ENCODE measurements around the gene NBEAL2. TPM values are rescaled to one million over a fixed set of nuclear protein-coding genes. Genes with fewer than 3 reads are reported as not detected.

The NBEAL2 gene
- total and polyA plus RNA-seq, 10 donors, result 44.0 to 271 (median 129) TPM

DNA sequence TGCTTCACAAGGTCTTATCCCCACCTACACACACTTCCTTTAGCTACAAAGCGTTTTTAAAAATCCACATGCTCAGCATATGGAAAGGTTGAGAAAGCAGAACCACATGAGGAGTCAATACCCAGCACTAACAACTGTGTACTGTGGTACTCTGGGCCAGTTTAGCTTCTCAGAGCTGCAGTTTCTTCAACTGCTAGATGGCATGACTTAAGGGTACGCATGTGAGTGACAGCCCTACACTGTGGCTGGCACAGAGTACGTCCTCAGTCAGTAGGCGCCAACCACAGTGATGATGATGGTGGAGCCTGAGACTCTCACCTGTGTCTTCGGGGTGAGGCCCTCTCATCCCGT, 20.3 kb upstream of the NBEAL2 start:
- Histone ChIP-seq H3K27ac (peak overlapping the region in 7 of 8 donors; percentile 36 to 82 (median 64)), H3K4me3 (no peak overlapping the region), H3K9me3 (no peaks in the 10 kb centered on the region), H3K4me1 (peaks cover 46 to 95% (median 78%) of the 10 kb centered on the region in 6 donors), H3K36me3 (peaks cover 0 to 10% (median 0%) of the 10 kb centered on the region in 6 donors), H3K27me3 (replicated peaks in 1 of 7) (no peaks in the 10 kb centered on the region)
- no peak for DNase-seq
- TF ChIP-seq POLR2A (IDR thresholded peaks at IDR 0.05) (no peak), CTCF (IDR thresholded peaks at IDR 0.05 in 8 of 11, conservative IDR thresholded peaks at IDR 0.05 in 3 of 11) (no peak), POLR2AphosphoS5 (IDR thresholded peaks at IDR 0.05) (no peak)
- 48 to 69% (median 64%) methylated on average over 5 to 6 of the region's 6 CpGs for WGBS, 5 donors
- intact Hi-C loops (cut with DNase I; ENCODE audit: low total_unique reads), result no loop called here

DNA sequence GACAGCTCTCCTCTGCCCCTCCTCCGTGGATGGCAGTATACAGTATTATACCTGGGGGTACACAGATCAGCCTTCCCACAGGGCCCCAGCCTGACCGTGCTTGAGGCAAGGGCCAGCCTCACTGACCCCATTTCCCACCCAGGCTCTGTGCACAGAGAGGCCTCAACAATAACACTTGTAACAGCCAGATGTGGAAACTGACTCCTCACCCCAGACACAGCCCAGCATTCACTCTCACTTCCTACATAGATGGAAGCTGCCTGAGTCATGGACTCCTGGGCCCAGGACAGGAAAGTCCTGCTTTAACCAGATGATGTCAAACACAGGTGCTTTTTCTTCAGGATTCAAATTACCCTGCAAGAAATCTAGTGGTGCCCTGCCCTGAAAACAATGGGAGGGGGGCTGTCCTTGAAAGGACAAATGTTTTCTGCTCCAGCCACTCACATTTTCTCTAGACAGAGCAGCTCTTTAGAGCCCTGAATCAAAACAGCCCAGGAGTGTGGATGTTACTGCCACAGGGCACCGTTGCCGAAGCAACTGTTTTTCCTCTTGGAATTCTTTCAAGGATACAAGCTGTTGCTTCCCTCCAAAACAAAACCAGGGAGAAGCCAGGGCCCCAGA, 19.3 kb upstream of the NBEAL2 start:
- Histone ChIP-seq H3K27ac (peak overlapping the region in 6 of 8 donors; percentile 42 to 82 (median 66)), H3K4me3 (no peak overlapping the region), H3K27me3 (replicated peaks in 1 of 7) (no peaks in the 10 kb centered on the region), H3K36me3 (peaks cover 0 to 10% (median under 1%) of the 10 kb centered on the region in 6 donors), H3K9me3 (no peaks in the 10 kb centered on the region), H3K4me1 (peaks cover 40 to 94% (median 75%) of the 10 kb centered on the region in 6 donors)
- 49 to 72% (median 63%) methylated on average over 4 of the region's 4 CpGs for WGBS, 5 donors
- DNase-seq, result peak; percentile 69
- TF ChIP-seq POLR2AphosphoS5 (IDR thresholded peaks at IDR 0.05), result peak in 2 of 3 donors; percentile 23 to 33
- no peak for TF ChIP-seq CTCF (IDR thresholded peaks at IDR 0.05 in 8 of 11, conservative IDR thresholded peaks at IDR 0.05 in 3 of 11)
- no peak for TF ChIP-seq POLR2A (IDR thresholded peaks at IDR 0.05)
- intact Hi-C loops (cut with DNase I; ENCODE audit: low total_unique reads), result no loop called here

DNA sequence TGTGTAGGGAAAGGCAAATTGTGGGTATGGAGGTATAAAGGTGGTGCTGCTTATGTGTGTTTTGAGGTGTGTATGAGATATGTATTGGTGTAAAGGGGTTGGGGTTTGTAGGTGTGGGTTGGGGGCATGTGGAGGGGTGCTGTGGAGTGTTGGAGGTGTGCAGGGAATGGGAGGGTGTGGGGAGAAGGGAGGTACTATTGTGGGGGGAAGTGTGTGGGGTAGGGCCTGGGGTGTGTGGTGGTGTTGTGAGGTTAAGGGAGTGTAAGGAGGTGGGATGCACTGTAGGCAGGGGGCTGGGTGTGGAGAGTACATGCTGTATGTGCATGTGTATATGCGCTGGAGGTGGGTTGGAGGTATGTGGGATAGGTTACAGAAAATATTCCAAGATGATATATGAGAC, 18.6 kb upstream of the NBEAL2 start:
- H3K4me3 ChIP-seq, result no peak overlapping the region
- H3K27ac ChIP-seq, result peak overlapping the region in 6 of 8 donors; percentile 42 to 82 (median 66)
- no peak for TF ChIP-seq POLR2AphosphoS5 (IDR thresholded peaks at IDR 0.05)
- TF ChIP-seq POLR2A (IDR thresholded peaks at IDR 0.05), result no peak
- TF ChIP-seq CTCF (IDR thresholded peaks at IDR 0.05 in 8 of 11, conservative IDR thresholded peaks at IDR 0.05 in 3 of 11), result no peak
- peak; percentile 36 for DNase-seq
- intact Hi-C loops (cut with DNase I; ENCODE audit: low total_unique reads), result no loop called here
- 85 to 96% (median 93%) methylated on average over 1 of the region's 1 CpG for WGBS, 5 donors
- peaks cover 0 to 10% (median 2%) of the 10 kb centered on the region in 6 donors for H3K36me3 ChIP-seq
- no peaks in the 10 kb centered on the region for H3K9me3 ChIP-seq
- peaks cover 40 to 94% (median 75%) of the 10 kb centered on the region in 6 donors for H3K4me1 ChIP-seq
- no peaks in the 10 kb centered on the region for H3K27me3 ChIP-seq (replicated peaks in 1 of 7)

- Histone ChIP-seq H3K4me3 (no peak overlapping the region), H3K27ac (no peak overlapping the region), H3K9me3 (no peaks in the 10 kb centered on the region), H3K36me3 (peaks cover 0 to 10% (median 2%) of the 10 kb centered on the region in 6 donors), H3K4me1 (peaks cover 49 to 94% (median 76%) of the 10 kb centered on the region in 6 donors), H3K27me3 (replicated peaks in 1 of 7) (no peaks in the 10 kb centered on the region)
- no peak for TF ChIP-seq POLR2A (IDR thresholded peaks at IDR 0.05)
- TF ChIP-seq CTCF (IDR thresholded peaks at IDR 0.05 in 8 of 11, conservative IDR thresholded peaks at IDR 0.05 in 3 of 11), result no peak
- no peak for TF ChIP-seq POLR2AphosphoS5 (IDR thresholded peaks at IDR 0.05)
- intact Hi-C loops (cut with DNase I; ENCODE audit: low total_unique reads), result no loop called here
- 94 to 100% (median 95%) methylated on average over 1 of the region's 1 CpG for WGBS, 5 donors
- no peak for DNase-seq
Observed at GRCh38 chr3:46962427-46962826, 17.0 kb upstream of the NBEAL2 start.

Data from spleen (tissue), 11 donors.